Stomach (tissue), 4 donors: ENCODE data around the gene PCGF2.

Experiments
- EP300 ChIP-seq: sonication (generic); formaldehyde crosslinking; IDR thresholded peaks from one replicate; pipeline ENCODE4 v1.6.1; 2017; ENCODE audit warnings: antibody characterized with exemption
- POLR2A ChIP-seq, 4 donors: fragments of 450-650 bp; IDR thresholded peaks; one replicate each; pipeline ENCODE4 v1.6.1; 2016; ENCODE audit warnings: antibody characterized with exemption in 4 of 4, control low read depth in 2 of 4, mild to moderate bottlenecking in 1 of 4, moderate library complexity in 1 of 4
- TF ChIP-seq, protein P1 (sequence below), 7 experiments: fragments of 450-650 bp in 4 of 7; fragments of 200-600 bp in 3 of 7; sonication (generic) in 3 of 7; IDR thresholded peaks; one replicate each; pipeline ENCODE4 v1.5.1; 2016 to 2019; ENCODE audit warnings: antibody characterized with exemption in 7 of 7, control low read depth in 2 of 7, mild to moderate bottlenecking in 1 of 7

DNA sequence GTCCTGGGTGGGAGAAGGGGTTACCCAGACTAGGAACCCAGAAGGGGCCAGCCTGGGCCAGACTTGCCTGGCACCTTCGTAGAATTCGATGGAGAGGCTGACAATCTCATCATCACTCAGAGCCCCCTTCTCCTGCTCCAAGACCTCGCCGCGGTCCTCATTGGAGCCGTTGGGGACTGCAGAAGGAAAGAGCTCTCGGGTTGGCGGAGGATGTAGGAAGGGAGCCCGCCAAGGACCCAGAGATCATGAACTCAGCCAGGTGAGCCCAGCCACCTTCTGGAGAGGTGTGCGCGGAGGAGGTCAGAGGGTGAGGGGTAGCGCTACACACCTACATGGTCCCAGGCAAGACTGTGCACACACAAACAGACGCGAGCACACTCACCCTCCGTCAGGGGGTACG, 9.4 kb downstream of the PCGF2 start:
- TF ChIP-seq EP300 = no peak
- TF ChIP-seq, protein P1, sequence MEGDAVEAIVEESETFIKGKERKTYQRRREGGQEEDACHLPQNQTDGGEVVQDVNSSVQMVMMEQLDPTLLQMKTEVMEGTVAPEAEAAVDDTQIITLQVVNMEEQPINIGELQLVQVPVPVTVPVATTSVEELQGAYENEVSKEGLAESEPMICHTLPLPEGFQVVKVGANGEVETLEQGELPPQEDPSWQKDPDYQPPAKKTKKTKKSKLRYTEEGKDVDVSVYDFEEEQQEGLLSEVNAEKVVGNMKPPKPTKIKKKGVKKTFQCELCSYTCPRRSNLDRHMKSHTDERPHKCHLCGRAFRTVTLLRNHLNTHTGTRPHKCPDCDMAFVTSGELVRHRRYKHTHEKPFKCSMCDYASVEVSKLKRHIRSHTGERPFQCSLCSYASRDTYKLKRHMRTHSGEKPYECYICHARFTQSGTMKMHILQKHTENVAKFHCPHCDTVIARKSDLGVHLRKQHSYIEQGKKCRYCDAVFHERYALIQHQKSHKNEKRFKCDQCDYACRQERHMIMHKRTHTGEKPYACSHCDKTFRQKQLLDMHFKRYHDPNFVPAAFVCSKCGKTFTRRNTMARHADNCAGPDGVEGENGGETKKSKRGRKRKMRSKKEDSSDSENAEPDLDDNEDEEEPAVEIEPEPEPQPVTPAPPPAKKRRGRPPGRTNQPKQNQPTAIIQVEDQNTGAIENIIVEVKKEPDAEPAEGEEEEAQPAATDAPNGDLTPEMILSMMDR (IDR thresholded peaks at IDR 0.05) = no peak
- TF ChIP-seq POLR2A (IDR thresholded peaks at IDR 0.05) = no peak
